Fibroblast of lung (primary cell): ENCODE data around the gene GPR37L1. TPM values are rescaled to one million over a fixed set of nuclear protein-coding genes. Genes with fewer than 3 reads are reported as not detected.

Source experiments
- DNase-seq, 2 donors: peaks; one replicate each; pipeline versions ENCODE4 v3.0.0 to v3.0.0-alpha.2; 2010; ENCODE audit warnings: low read depth in 2 of 2
- H2AFZ ChIP-seq: 2 replicates; pipeline ENCODE4 v1.5.1; 2012; ENCODE audit warnings: low read length, control low read depth, inconsistent platforms
- H3K27ac ChIP-seq: 2 replicates; pipeline ENCODE4 v1.5.1; 2011; ENCODE audit warnings: low read length, control low read depth; ENCODE audit not compliant: insufficient read depth
- H3K27me3 ChIP-seq: 2 replicates; pipeline ENCODE4 v1.5.1; 2011; ENCODE audit warnings: mild to moderate bottlenecking, low read length; ENCODE audit not compliant: control insufficient read depth, insufficient read depth
- H3K36me3 ChIP-seq: 2 replicates; pipeline ENCODE4 v1.5.1; 2011; ENCODE audit warnings: low read length; ENCODE audit not compliant: control insufficient read depth, insufficient read depth
- H3K4me1 ChIP-seq: 2 replicates; pipeline ENCODE4 v1.5.1; 2011; ENCODE audit warnings: low read length; ENCODE audit not compliant: control insufficient read depth, insufficient read depth; ENCODE audit errors: extremely low read depth
- H3K4me2 ChIP-seq: 2 replicates; pipeline ENCODE4 v1.5.1; 2011; ENCODE audit warnings: low read length, control low read depth; ENCODE audit not compliant: insufficient read depth; ENCODE audit errors: extremely low read depth
- H3K4me3 ChIP-seq, 4 experiments: fragments of 200-600 bp in 1 of 4; sonication (generic) in 1 of 4; replicated peaks in 1 of 4; 2 replicates each; pipeline ENCODE4 v1.5.1; 2011 to 2016; ENCODE audit warnings: low read length in 4 of 4, low read depth in 3 of 4, mild to moderate bottlenecking in 3 of 4, control low read depth in 2 of 4, inconsistent platforms in 1 of 4, mixed read lengths in 1 of 4; ENCODE audit not compliant: insufficient read depth in 1 of 4; ENCODE audit errors: control extremely low read depth in 1 of 4
- H3K79me2 ChIP-seq: 2 replicates; pipeline ENCODE4 v1.5.1; 2012; ENCODE audit warnings: mild to moderate bottlenecking, low read length, inconsistent platforms; ENCODE audit not compliant: control insufficient read depth, insufficient read depth
- H3K9ac ChIP-seq: 2 replicates; pipeline ENCODE4 v1.5.1; 2011; ENCODE audit warnings: mild to moderate bottlenecking, low read length, control low read depth; ENCODE audit not compliant: insufficient read depth
- H3K9me3 ChIP-seq: 2 replicates; pipeline ENCODE4 v1.5.1; 2012; ENCODE audit warnings: low read depth, low read length; ENCODE audit not compliant: control insufficient read depth, insufficient read depth
- H4K20me1 ChIP-seq: 2 replicates; pipeline ENCODE4 v1.5.1; 2011; ENCODE audit warnings: low read length; ENCODE audit not compliant: control insufficient read depth, insufficient read depth; ENCODE audit errors: extremely low read depth
- EZH2 ChIP-seq: IDR thresholded peaks from 2 replicates; pipeline ENCODE4 v1.5.1; 2012; ENCODE audit warnings: low read length, control low read depth, mild to moderate bottlenecking; ENCODE audit errors: missing control alignments
- polyA plus RNA-seq, 2 donors: library from polyadenylated mRNA; depleted of rRNA in 1 of 2; stranded (reverse) in 1 of 2; unstranded in 1 of 2; fragments of >200 nt; gene quantifications; 2 replicates each; pipeline ENCODE4 v1.2.1, GENCODE V29; 2011 to 2012; ENCODE audit warnings: missing spikeins in 1 of 2
- total RNA-seq: library from RNA; depleted of rRNA; stranded (reverse); fragments of >200 nt; gene quantifications from 2 replicates; pipeline ENCODE4 v1.2.1, GENCODE V29; 2014
- TF ChIP-seq, protein P1 (sequence below), 2 donors: IDR thresholded peaks in 1 of 2; conservative IDR thresholded peaks in 1 of 2; 1 replicate in 1 of 2; 2 replicates in 1 of 2; pipeline ENCODE4 v1.5.1; 2011 to 2012; ENCODE audit warnings: low read length in 2 of 2, control low read depth in 1 of 2, inconsistent platforms in 1 of 2, low read depth in 1 of 2, mild to moderate bottlenecking in 1 of 2

The GPR37L1 gene
- total and polyA plus RNA-seq, 2 donors (not counting 1 experiment from before 2014, with no cell fraction given) = not detected

- H3K79me2 ChIP-seq = no peaks in the 10 kb centered on the region
- H4K20me1 ChIP-seq = no peaks in the 10 kb centered on the region
- H3K9ac ChIP-seq = no peak overlapping the region
- no peaks in the 10 kb centered on the region for H3K4me1 ChIP-seq
- H2AFZ ChIP-seq = no peak overlapping the region
- DNase-seq = no peak
- no peak overlapping the region for H3K27ac ChIP-seq
- TF ChIP-seq, protein P1, sequence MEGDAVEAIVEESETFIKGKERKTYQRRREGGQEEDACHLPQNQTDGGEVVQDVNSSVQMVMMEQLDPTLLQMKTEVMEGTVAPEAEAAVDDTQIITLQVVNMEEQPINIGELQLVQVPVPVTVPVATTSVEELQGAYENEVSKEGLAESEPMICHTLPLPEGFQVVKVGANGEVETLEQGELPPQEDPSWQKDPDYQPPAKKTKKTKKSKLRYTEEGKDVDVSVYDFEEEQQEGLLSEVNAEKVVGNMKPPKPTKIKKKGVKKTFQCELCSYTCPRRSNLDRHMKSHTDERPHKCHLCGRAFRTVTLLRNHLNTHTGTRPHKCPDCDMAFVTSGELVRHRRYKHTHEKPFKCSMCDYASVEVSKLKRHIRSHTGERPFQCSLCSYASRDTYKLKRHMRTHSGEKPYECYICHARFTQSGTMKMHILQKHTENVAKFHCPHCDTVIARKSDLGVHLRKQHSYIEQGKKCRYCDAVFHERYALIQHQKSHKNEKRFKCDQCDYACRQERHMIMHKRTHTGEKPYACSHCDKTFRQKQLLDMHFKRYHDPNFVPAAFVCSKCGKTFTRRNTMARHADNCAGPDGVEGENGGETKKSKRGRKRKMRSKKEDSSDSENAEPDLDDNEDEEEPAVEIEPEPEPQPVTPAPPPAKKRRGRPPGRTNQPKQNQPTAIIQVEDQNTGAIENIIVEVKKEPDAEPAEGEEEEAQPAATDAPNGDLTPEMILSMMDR (conservative IDR thresholded peaks at IDR 0.05 in 1 of 2, IDR thresholded peaks at IDR 0.05 in 1 of 2; ENCODE audit: low read depth in 1 of 2, low read length in 2 of 2) = no peak
- no peak for TF ChIP-seq EZH2
- H3K27me3 ChIP-seq = peaks cover 28% of the 10 kb centered on the region
- no peak overlapping the region for H3K4me3 ChIP-seq
- H3K36me3 ChIP-seq = no peaks in the 10 kb centered on the region
- no peaks in the 10 kb centered on the region for H3K9me3 ChIP-seq
- no peak overlapping the region for H3K4me2 ChIP-seq
Measured at GRCh38 chr1:202181586-202181985, 58.9 kb downstream of the GPR37L1 start.

DNA sequence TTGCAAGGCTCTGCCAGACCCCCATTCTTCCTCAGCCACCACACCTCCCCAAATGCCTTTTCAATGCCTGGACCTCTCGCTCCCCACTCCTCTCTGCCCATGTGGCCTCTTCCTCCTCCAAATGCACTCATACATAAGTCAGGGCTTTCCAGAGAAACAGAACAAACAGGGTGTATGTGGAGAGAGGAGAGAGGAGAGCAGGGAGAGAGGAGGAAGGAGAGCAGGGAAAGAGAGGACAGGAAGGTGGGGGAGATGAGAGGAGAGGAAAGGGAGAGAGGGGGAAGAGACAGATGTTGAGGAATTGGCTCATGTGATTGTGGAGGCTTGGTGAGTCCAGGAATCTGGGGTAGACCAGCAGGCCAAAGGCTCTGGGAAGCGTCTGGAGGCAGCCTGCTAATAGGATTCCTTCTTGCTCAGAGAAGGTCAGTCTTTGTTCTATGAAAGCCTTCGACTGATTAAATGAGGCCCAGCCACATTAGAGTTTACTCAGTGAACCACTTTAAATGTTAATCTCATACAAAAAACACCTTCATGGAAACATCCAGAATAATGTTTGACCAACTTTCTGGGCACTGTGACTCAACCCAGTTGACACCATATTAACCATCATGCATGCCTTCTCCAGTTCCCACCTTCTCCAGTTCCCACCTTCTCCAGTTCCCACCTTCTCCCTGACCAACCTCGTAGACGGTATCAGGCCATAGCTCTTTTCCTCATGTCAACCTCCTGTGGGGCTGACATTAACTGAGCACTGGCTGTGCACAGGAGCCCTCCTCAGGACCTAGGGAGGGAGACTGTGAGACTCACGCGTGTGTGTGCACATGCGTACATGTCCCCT lies 59.5 kb downstream of the GPR37L1 start:
- H4K20me1 ChIP-seq = no peaks in the 10 kb centered on the region
- no peaks in the 10 kb centered on the region for H3K36me3 ChIP-seq
- H3K27ac ChIP-seq = no peak overlapping the region
- no peaks in the 10 kb centered on the region for H3K4me1 ChIP-seq
- no peaks in the 10 kb centered on the region for H3K9me3 ChIP-seq
- TF ChIP-seq EZH2 = peak; percentile 48
- TF ChIP-seq, protein P1 (conservative IDR thresholded peaks at IDR 0.05 in 1 of 2, IDR thresholded peaks at IDR 0.05 in 1 of 2; ENCODE audit: low read depth in 1 of 2, low read length in 2 of 2) = no peak
- H2AFZ ChIP-seq = no peak overlapping the region
- no peak for DNase-seq
- no peak overlapping the region for H3K9ac ChIP-seq
- peaks cover 28% of the 10 kb centered on the region for H3K27me3 ChIP-seq
- no peaks in the 10 kb centered on the region for H3K79me2 ChIP-seq
- H3K4me3 ChIP-seq = no peak overlapping the region
- H3K4me2 ChIP-seq = no peak overlapping the region

Other genes with a start within 250 kb of the GPR37L1 start
- 15.4 and 27.1 TPM in 2 replicates for gene SHISA4, start 234.0 kb upstream of the GPR37L1 start, total RNA-seq
- gene SHISA4, start 234.0 kb upstream of the GPR37L1 start, polyA plus RNA-seq = 19.0 and 19.2 TPM in 2 replicates
- 20.5 and 36.3 TPM in 2 replicates for gene LMOD1, start 176.4 kb upstream of the GPR37L1 start, total RNA-seq
- gene LMOD1, start 176.4 kb upstream of the GPR37L1 start, polyA plus RNA-seq = 9.7 and 74.9 TPM in 2 replicates
- gene TIMM17A, start 167.4 kb upstream of the GPR37L1 start, total RNA-seq = 41.9 and 47.7 TPM in 2 replicates
- gene TIMM17A, start 167.4 kb upstream of the GPR37L1 start, polyA plus RNA-seq = 102 and 103 TPM in 2 replicates
- 43.7 and 77.1 TPM in 2 replicates for gene RNPEP, start 140.3 kb upstream of the GPR37L1 start, total RNA-seq
- 56.9 and 63.1 TPM in 2 replicates for gene RNPEP, start 140.3 kb upstream of the GPR37L1 start, polyA plus RNA-seq
- gene ELF3, start 112.3 kb upstream of the GPR37L1 start, total RNA-seq = 0.17 TPM in 1 of 2 replicates, not detected in the other
- gene ELF3, start 112.3 kb upstream of the GPR37L1 start, polyA plus RNA-seq = 0.06 and 0.12 TPM in 2 replicates
- 17.5 and 18.7 TPM in 2 replicates for gene ARL8A, start 21.8 kb downstream of the GPR37L1 start, total RNA-seq
- 35.8 and 38.2 TPM in 2 replicates for gene ARL8A, start 21.8 kb downstream of the GPR37L1 start, polyA plus RNA-seq
- not detected in 2 replicates for gene PTPN7, start 37.7 kb downstream of the GPR37L1 start, total RNA-seq
- gene PTPN7, start 37.7 kb downstream of the GPR37L1 start, polyA plus RNA-seq = not detected in 2 replicates
- gene LGR6, start 70.9 kb downstream of the GPR37L1 start, total RNA-seq = not detected in 2 replicates
- gene LGR6, start 70.9 kb downstream of the GPR37L1 start, polyA plus RNA-seq = 0.02 TPM in 1 of 2 replicates, not detected in the other
- 6.4 and 17.0 TPM in 2 replicates for gene UBE2T, start 219.0 kb downstream of the GPR37L1 start, total RNA-seq
- 34.2 and 93.9 TPM in 2 replicates for gene UBE2T, start 219.0 kb downstream of the GPR37L1 start, polyA plus RNA-seq
- gene PPP1R12B, start 225.8 kb downstream of the GPR37L1 start, total RNA-seq = 11.3 and 13.4 TPM in 2 replicates
- 8.8 and 21.7 TPM in 2 replicates for gene PPP1R12B, start 225.8 kb downstream of the GPR37L1 start, polyA plus RNA-seq